Gastroesophageal sphincter (tissue), 4 donors: ENCODE results near the gene PLEKHM3. TPM values are rescaled to one million over a fixed set of nuclear protein-coding genes. Genes with fewer than 3 reads are reported as not detected.

ENCODE experiments used
- ATAC-seq: fragments of 150-250 bp; one replicate; pipeline ENCODE4 v1.9.1; 2016; ENCODE audit warnings: mild to moderate bottlenecking, moderate library complexity
- H3K27ac ChIP-seq, 4 donors: fragments of 200-600 bp; sonication (generic) in 3 of 4; 1 replicate in 3 of 4; 2 replicates in 1 of 4; pipeline ENCODE4 v1.5.1; 2016 to 2019
- H3K27me3 ChIP-seq: fragments of 200-600 bp; sonication (generic); one replicate; pipeline ENCODE4 v1.5.1; 2019
- H3K36me3 ChIP-seq, 2 donors: fragments of 200-600 bp; sonication (generic); one replicate each; pipeline ENCODE4 v1.5.1; 2019; ENCODE audit warnings: control low read depth in 1 of 2
- H3K4me1 ChIP-seq, 3 donors: fragments of 200-600 bp; sonication (generic); 1 replicate in 2 of 3; 2 replicates in 1 of 3; pipeline ENCODE4 v1.5.1; 2016 to 2019; ENCODE audit warnings: control low read depth in 2 of 3
- H3K4me3 ChIP-seq, 2 donors: fragments of 200-600 bp; sonication (generic); one replicate each; pipeline ENCODE4 v1.5.1; 2019; ENCODE audit warnings: mild to moderate bottlenecking in 1 of 2, moderate library complexity in 1 of 2
- H3K9me3 ChIP-seq, 3 donors: fragments of 200-600 bp; sonication (generic); one replicate each; pipeline ENCODE4 v1.5.1; 2017 to 2019; ENCODE audit warnings: control low read depth in 2 of 3
- CTCF ChIP-seq, 4 experiments: fragments of 200-600 bp in 2 of 4; fragments of 450-650 bp in 2 of 4; sonication (generic) in 1 of 4; IDR thresholded peaks; one replicate each; pipeline ENCODE4 v1.5.1; 2017 to 2019; ENCODE audit warnings: antibody characterized with exemption in 4 of 4, mild to moderate bottlenecking in 2 of 4, moderate library complexity in 2 of 4
- EP300 ChIP-seq: sonication (generic); formaldehyde crosslinking; IDR thresholded peaks from one replicate; pipeline ENCODE4 v1.6.1; 2017; ENCODE audit warnings: antibody characterized with exemption, mild to moderate bottlenecking
- POLR2A ChIP-seq, 2 donors: fragments of 450-650 bp; IDR thresholded peaks; one replicate each; pipeline ENCODE4 v1.6.1; 2017; ENCODE audit warnings: antibody characterized with exemption in 2 of 2, mild to moderate bottlenecking in 2 of 2, moderate library complexity in 1 of 2
- POLR2AphosphoS5 ChIP-seq: sonication (generic); formaldehyde crosslinking; IDR thresholded peaks from one replicate; pipeline ENCODE4 v1.6.1; 2017; ENCODE audit warnings: antibody characterized with exemption
- WGBS, 2 donors: methylation state at CpG; one replicate each; pipeline ENCODE4 v1.1.5; 2018; ENCODE audit warnings: low coverage in 1 of 2; 5-methylcytosine and 5-hydroxymethylcytosine counted together
- total RNA-seq, 4 donors: library from RNA; depleted of rRNA; stranded (reverse); fragments of >200 nt; gene quantifications; one replicate each; pipeline ENCODE4 v1.1.0, GENCODE V29; 2016

Gene PLEKHM3
- total RNA-seq, 4 donors from 2014 or later: 21.4 to 35.5 (median 29.7) TPM

GRCh38 chr2:207937823-207938222, 87.5 kb downstream of the PLEKHM3 start:
- Histone ChIP-seq H3K27me3 (no peaks in the 10 kb centered on the region), H3K9me3 (no peaks in the 10 kb centered on the region), H3K4me3 (no peak overlapping the region), H3K4me1 (peaks cover 0 to 23% (median 0%) of the 10 kb centered on the region in 3 donors), H3K36me3 (peaks cover 0 to 5% of the 10 kb centered on the region in 2 donors), H3K27ac (no peak overlapping the region)
- TF ChIP-seq CTCF (IDR thresholded peaks at IDR 0.05) (no peak), EP300 (no peak), POLR2AphosphoS5 (no peak), POLR2A (IDR thresholded peaks at IDR 0.05) (no peak)
- no peak for ATAC-seq
- WGBS, 2 donors: 85 to 91% methylated on average over 2 of the region's 2 CpGs

GRCh38 chr2:207937253-207937652, 88.1 kb downstream of the PLEKHM3 start:
- Histone ChIP-seq H3K4me3 (no peak overlapping the region), H3K9me3 (no peaks in the 10 kb centered on the region), H3K27me3 (no peaks in the 10 kb centered on the region), H3K27ac (no peak overlapping the region), H3K4me1 (peaks cover 0 to 29% (median 0%) of the 10 kb centered on the region in 3 donors), H3K36me3 (no peaks in the 10 kb centered on the region)
- 89 to 94% methylated on average over 1 to 4 of the region's 4 CpGs for WGBS, 2 donors
- ATAC-seq: no peak
- TF ChIP-seq POLR2A (IDR thresholded peaks at IDR 0.05) (no peak), POLR2AphosphoS5 (no peak), CTCF (IDR thresholded peaks at IDR 0.05) (no peak), EP300 (no peak)

GRCh38 chr2:207936380-207936779, 88.9 kb downstream of the PLEKHM3 start:
- no peak for ATAC-seq
- H3K36me3 ChIP-seq: no peaks in the 10 kb centered on the region
- TF ChIP-seq POLR2AphosphoS5: no peak
- no peak for TF ChIP-seq CTCF (IDR thresholded peaks at IDR 0.05)
- TF ChIP-seq EP300: no peak
- no peak for TF ChIP-seq POLR2A (IDR thresholded peaks at IDR 0.05)
- WGBS, 2 donors: 75 to 88% methylated on average over 1 of the region's 1 CpG
- H3K9me3 ChIP-seq: no peaks in the 10 kb centered on the region
- no peak overlapping the region for H3K27ac ChIP-seq
- H3K4me1 ChIP-seq: peaks cover 0 to 35% (median 0%) of the 10 kb centered on the region in 3 donors
- H3K27me3 ChIP-seq: no peaks in the 10 kb centered on the region
- no peak overlapping the region for H3K4me3 ChIP-seq

- no peak overlapping the region for H3K4me3 ChIP-seq
These were observed 89.3 kb downstream of the PLEKHM3 start for GRCh38 chr2:207935991-207936370.

More at GRCh38 chr2:207935991-207936370, 89.3 kb downstream of the PLEKHM3 start:
- Histone ChIP-seq H3K36me3 (peaks cover 0 to 3% of the 10 kb centered on the region in 2 donors), H3K9me3 (no peaks in the 10 kb centered on the region), H3K4me1 (peaks cover 0 to 35% (median 0%) of the 10 kb centered on the region in 3 donors), H3K27ac (no peak overlapping the region), H3K27me3 (no peaks in the 10 kb centered on the region)
- 95 to 100% methylated on average over 4 of the region's 4 CpGs for WGBS, 2 donors
- ATAC-seq: no peak
- no peak for TF ChIP-seq POLR2AphosphoS5
- TF ChIP-seq EP300: no peak
- TF ChIP-seq POLR2A (IDR thresholded peaks at IDR 0.05): no peak
- TF ChIP-seq CTCF (IDR thresholded peaks at IDR 0.05): no peak
